MCF 10A (cell line): ENCODE results near the gene ZNF429. TPM values are rescaled to one million over a fixed set of nuclear protein-coding genes. Genes with fewer than 3 reads are reported as not detected.

Source experiments
- BruUV-seq: library from RNA; stranded (reverse); fragments of 400-500 nt; replicated peaks from 2 replicates; lab custom pipeline; 2021; lab: Mats Ljungman, UMichigan
- CTCF ChIA-PET: fragments of 300-600 bp; sonication (Branson Sonifier 250); formaldehyde crosslinking; extraction: SDS; loops from one replicate; lab custom pipeline; 2021; ENCODE audit warnings: antibody characterized with exemption, inconsistent platforms; lab: Yijun Ruan, JAX
- POLR2A ChIA-PET: fragments of 300-600, 350-650 bp; sonication (Branson Sonifier 250); formaldehyde crosslinking; extraction: SDS; loops from one replicate; lab custom pipeline; 2020; ENCODE audit warnings: antibody characterized with exemption, inconsistent platforms; lab: Yijun Ruan, JAX
- DNase-seq: peaks from one replicate; pipeline ENCODE4 v3.0.0-alpha.2; 2018; ENCODE audit not compliant: unreplicated experiment
- H3K27ac Mint-ChIP-seq: one replicate; pipeline ENCODE4 v1.8.0; 2022; ENCODE audit warnings: mild to moderate bottlenecking, low read depth, mixed read lengths; ENCODE audit not compliant: unreplicated experiment
- H3K27me3 Mint-ChIP-seq: one replicate; pipeline ENCODE4 v1.8.0; 2022; ENCODE audit warnings: mixed read lengths; ENCODE audit not compliant: insufficient read depth, unreplicated experiment
- H3K36me3 Mint-ChIP-seq: one replicate; pipeline ENCODE4 v1.8.0; 2022; ENCODE audit warnings: mild to moderate bottlenecking, moderate library complexity, mixed read lengths; ENCODE audit not compliant: insufficient read depth, unreplicated experiment
- H3K4me1 Mint-ChIP-seq: one replicate; pipeline ENCODE4 v1.8.0; 2022; ENCODE audit warnings: mixed read lengths; ENCODE audit not compliant: insufficient read depth, unreplicated experiment
- H3K4me3 Mint-ChIP-seq: one replicate; pipeline ENCODE4 v1.8.0; 2022; ENCODE audit warnings: mild to moderate bottlenecking, moderate library complexity, mixed read lengths; ENCODE audit not compliant: unreplicated experiment
- H3K9me3 Mint-ChIP-seq: one replicate; pipeline ENCODE4 v1.8.0; 2022; ENCODE audit warnings: mixed read lengths; ENCODE audit not compliant: unreplicated experiment
- CTCF ChIP-seq: fragments of 200-600 bp; IDR thresholded peaks from one replicate; pipeline ENCODE4 v1.8.0; 2022; ENCODE audit warnings: antibody characterized with exemption, mild to moderate bottlenecking; ENCODE audit not compliant: unreplicated experiment
- intact Hi-C: fragments of 100-400 bp; cut with micrococcal nuclease; formaldehyde crosslinking; loops from 2 replicates; pipeline ENCODE4 v1.14.1; 2022
- total RNA-seq: library from RNA; stranded (reverse); gene quantifications from 2 replicates; pipeline ENCODE4 v1.2.3, GENCODE V29; 2022

Gene ZNF429
- total RNA-seq, 1 experiment from 2014 or later, result 4.0 TPM

- no TSS peak for BruUV-seq
- no peak overlapping the region for H3K4me3 Mint-ChIP-seq
- H3K4me1 Mint-ChIP-seq, result no peaks in the 10 kb centered on the region
- H3K27ac Mint-ChIP-seq, result no peak overlapping the region
- TF ChIP-seq CTCF, result no peak
- intact Hi-C loops, result no loop called here
- ChIA-PET CTCF (no interaction called here), POLR2A (interaction anchor here (0.7 to 1.3 kb wide), 5 partner anchors 13 to 89 kb away, joined by 3 to 4 read pairs (median 3); partner anchors contain the start of gene ZNF429)
- H3K9me3 Mint-ChIP-seq, result peaks cover 18% of the 10 kb centered on the region
- H3K27me3 Mint-ChIP-seq, result no peaks in the 10 kb centered on the region
- H3K36me3 Mint-ChIP-seq, result no peaks in the 10 kb centered on the region
- DNase-seq, result no peak
Measured at GRCh38 chr19:21593502-21593901, 88.1 kb downstream of the ZNF429 start.

DNA sequence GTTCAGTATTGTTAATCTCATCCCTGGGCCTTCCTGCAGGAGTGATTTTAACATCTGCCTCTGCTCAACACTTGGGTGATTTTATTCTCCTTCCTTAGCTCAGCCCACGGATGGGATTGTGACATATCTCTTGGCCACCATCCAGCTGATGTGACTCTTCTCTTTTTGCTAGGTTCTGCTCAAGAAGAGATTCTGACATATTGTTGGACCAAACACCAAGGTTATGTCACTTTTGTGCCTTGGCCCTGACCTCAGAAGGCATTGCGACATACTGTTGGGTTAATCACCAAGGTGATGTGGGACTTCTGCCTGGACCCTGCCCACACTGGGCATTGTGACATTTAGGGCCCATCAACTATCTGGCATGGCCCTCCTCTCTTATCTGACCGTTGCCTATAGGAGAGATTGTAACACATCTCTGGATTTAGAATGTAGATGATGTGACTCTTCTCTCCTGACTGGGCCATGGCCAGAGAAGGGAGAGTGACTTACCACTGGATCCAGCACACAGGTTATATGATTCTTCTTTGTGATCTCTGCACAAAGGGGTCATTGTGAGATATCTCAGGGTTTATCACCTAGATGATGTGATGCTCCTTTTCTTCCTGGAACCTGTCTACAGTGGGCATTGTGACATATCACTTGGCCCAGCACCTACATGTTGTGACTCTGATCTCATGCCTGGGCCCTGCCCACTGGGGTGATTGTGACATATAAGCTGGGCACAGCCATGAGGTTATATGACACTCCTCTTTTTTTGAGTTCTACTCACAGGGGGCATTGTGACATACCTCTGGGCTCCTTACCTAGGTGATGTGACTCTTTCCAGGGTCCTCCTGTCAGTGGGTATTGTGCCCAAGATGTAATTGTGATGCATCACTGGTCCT, 88.8 kb downstream of the ZNF429 start:
- POLR2A ChIA-PET, result interaction anchor here (0.7 to 1.3 kb wide), 5 partner anchors 14 to 89 kb away, joined by 3 to 4 read pairs (median 3); partner anchors contain the start of gene ZNF429

GRCh38 chr19:21595185-21595584, 89.8 kb downstream of the ZNF429 start:
- Mint-ChIP-seq H3K9me3 (peaks cover 25% of the 10 kb centered on the region), H3K4me1 (no peaks in the 10 kb centered on the region)

More for the DNA sequence above, 88.8 kb downstream of the ZNF429 start:
- Mint-ChIP-seq H3K9me3 (peaks cover 23% of the 10 kb centered on the region), H3K27ac (no peak overlapping the region), H3K4me3 (no peak overlapping the region), H3K36me3 (no peaks in the 10 kb centered on the region), H3K27me3 (no peaks in the 10 kb centered on the region), H3K4me1 (no peaks in the 10 kb centered on the region)
- BruUV-seq, result no TSS peak
- peak; percentile 2 for DNase-seq
- intact Hi-C loops, result no loop called here
- no peak for TF ChIP-seq CTCF
- CTCF ChIA-PET, result no interaction called here

More at GRCh38 chr19:21595185-21595584, 89.8 kb downstream of the ZNF429 start:
- intact Hi-C loops, result no loop called here
- no TSS peak for BruUV-seq
- H3K27me3 Mint-ChIP-seq, result no peaks in the 10 kb centered on the region
- POLR2A ChIA-PET, result no interaction called here
- H3K27ac Mint-ChIP-seq, result no peak overlapping the region
- no peak for TF ChIP-seq CTCF
- CTCF ChIA-PET, result no interaction called here
- H3K36me3 Mint-ChIP-seq, result peaks cover 4% of the 10 kb centered on the region
- no peak for DNase-seq
- no peak overlapping the region for H3K4me3 Mint-ChIP-seq
